Measurements from ENCODE around the gene ARPC1A. TPM values are rescaled to one million over a fixed set of nuclear protein-coding genes. Genes with fewer than 3 reads are reported as not detected.

ARPC1A gene
- total RNA-seq, 4 donors from 2014 or later = 98.1 to 169 (median 140) TPM

GRCh38 chr7:99365318-99366141, 39.8 kb downstream of the ARPC1A start:
- H3K4me1 ChIP-seq = peaks cover 15% of the 10 kb centered on the region
- H3K9me3 ChIP-seq = no peaks in the 10 kb centered on the region
- no peak for DNase-seq (ENCODE audit: low spot score in 2 of 2)
- H3K27ac ChIP-seq = no peak overlapping the region
- H3K36me3 ChIP-seq = peaks cover 61% of the 10 kb centered on the region
- H3K4me3 ChIP-seq = no peak overlapping the region
- TF ChIP-seq POLR2AphosphoS5 (IDR thresholded peaks at IDR 0.05) = no peak
- peak; percentile 9 to 55 for TF ChIP-seq CTCF (IDR thresholded peaks at IDR 0.05)
- no peak for TF ChIP-seq POLR2A (IDR thresholded peaks at IDR 0.05)
- no peaks in the 10 kb centered on the region for H3K27me3 ChIP-seq
- 71% methylated on average over 17 of the region's 17 CpGs for WGBS

- Histone ChIP-seq H3K27ac (no peak overlapping the region), H3K4me1 (peaks cover 15% of the 10 kb centered on the region), H3K9me3 (no peaks in the 10 kb centered on the region), H3K27me3 (no peaks in the 10 kb centered on the region), H3K36me3 (peaks cover 51% of the 10 kb centered on the region), H3K4me3 (no peak overlapping the region)
- TF ChIP-seq CTCF (IDR thresholded peaks at IDR 0.05) (no peak), EP300 (IDR thresholded peaks at IDR 0.05) (no peak), POLR2AphosphoS5 (IDR thresholded peaks at IDR 0.05) (no peak), POLR2A (IDR thresholded peaks at IDR 0.05) (no peak)
- 69% methylated on average over 6 of the region's 11 CpGs for WGBS
- DNase-seq (ENCODE audit: low spot score in 2 of 2) = no peak
Measured at GRCh38 chr7:99366646-99367045, 40.9 kb downstream of the ARPC1A start.

- no peaks in the 10 kb centered on the region for H3K9me3 ChIP-seq
- H3K4me3 ChIP-seq = no peak overlapping the region
- H3K27me3 ChIP-seq = no peaks in the 10 kb centered on the region
- no peak for DNase-seq (ENCODE audit: low spot score in 2 of 2)
- peaks cover 33% of the 10 kb centered on the region for H3K36me3 ChIP-seq
- H3K27ac ChIP-seq = no peak overlapping the region
- H3K4me1 ChIP-seq = peaks cover 23% of the 10 kb centered on the region
- TF ChIP-seq CTCF (IDR thresholded peaks at IDR 0.05) = no peak
- no peak for TF ChIP-seq POLR2A (IDR thresholded peaks at IDR 0.05)
- no peak for TF ChIP-seq POLR2AphosphoS5 (IDR thresholded peaks at IDR 0.05)
- TF ChIP-seq EP300 (IDR thresholded peaks at IDR 0.05) = no peak
- 94% methylated on average over 7 of the region's 13 CpGs for WGBS
Measured at GRCh38 chr7:99368750-99369389, 43.2 kb downstream of the ARPC1A start.

GRCh38 chr7:99369767-99370391, 44.2 kb downstream of the ARPC1A start:
- no peak for DNase-seq (ENCODE audit: low spot score in 2 of 2)
- peaks cover 33% of the 10 kb centered on the region for H3K4me1 ChIP-seq
- WGBS = 31% methylated on average over 9 of the region's 9 CpGs
- H3K27me3 ChIP-seq = no peaks in the 10 kb centered on the region
- no peak overlapping the region for H3K4me3 ChIP-seq
- peaks cover 23% of the 10 kb centered on the region for H3K36me3 ChIP-seq
- H3K27ac ChIP-seq = no peak overlapping the region
- no peak for TF ChIP-seq POLR2AphosphoS5 (IDR thresholded peaks at IDR 0.05)
- no peaks in the 10 kb centered on the region for H3K9me3 ChIP-seq

GRCh38 chr7:99371376-99371920, 45.8 kb downstream of the ARPC1A start:
- Histone ChIP-seq H3K4me3 (no peak overlapping the region), H3K4me1 (peaks cover 37% of the 10 kb centered on the region), H3K36me3 (peaks cover 15% of the 10 kb centered on the region), H3K9me3 (no peaks in the 10 kb centered on the region), H3K27me3 (no peaks in the 10 kb centered on the region), H3K27ac (no peak overlapping the region)
- TF ChIP-seq CTCF (IDR thresholded peaks at IDR 0.05) (no peak), POLR2AphosphoS5 (IDR thresholded peaks at IDR 0.05) (no peak), POLR2A (IDR thresholded peaks at IDR 0.05) (no peak), EP300 (IDR thresholded peaks at IDR 0.05) (no peak)
- no peak for DNase-seq (ENCODE audit: low spot score in 2 of 2)
- WGBS = 93% methylated on average over 11 of the region's 11 CpGs

Measured in suprapubic skin (tissue), 4 donors.